Neural progenitor cell (in vitro differentiated cells): ENCODE measurements around the gene PHLPP1. TPM values are rescaled to one million over a fixed set of nuclear protein-coding genes. Genes with fewer than 3 reads are reported as not detected.

Experiments
- DNase-seq: peaks from one replicate; pipeline ENCODE4 v3.0.0-alpha.2; 2016; ENCODE audit warnings: low spot score
- H2AFZ ChIP-seq: fragments of 200-600 bp; sonication (generic); replicated peaks from 2 replicates; pipeline ENCODE4 v1.6.1; 2016; ENCODE audit warnings: antibody characterized with exemption
- H3F3A ChIP-seq: fragments of 200-600 bp; sonication (generic); 2 replicates; pipeline ENCODE4 v1.6.1; 2016; ENCODE audit warnings: antibody characterized with exemption, low read depth
- H3K27ac ChIP-seq: fragments of 200-600 bp; sonication (generic); 2 replicates; pipeline ENCODE4 v1.5.1; 2016; ENCODE audit warnings: mild to moderate bottlenecking
- H3K27me3 ChIP-seq: fragments of 200-600 bp; sonication (generic); 2 replicates; pipeline ENCODE4 v1.6.1; 2016; ENCODE audit warnings: mild to moderate bottlenecking, moderate library complexity
- H3K36me3 ChIP-seq: fragments of 200-600 bp; sonication (generic); 2 replicates; pipeline ENCODE4 v1.5.1; 2016
- H3K4me1 ChIP-seq: fragments of 200-600 bp; sonication (generic); 2 replicates; pipeline ENCODE4 v1.6.1; 2016; ENCODE audit warnings: mixed run types
- H3K4me2 ChIP-seq: fragments of 200-600 bp; sonication (generic); 2 replicates; pipeline ENCODE4 v1.6.1; 2016
- H3K4me3 ChIP-seq: fragments of 200-600 bp; sonication (generic); 2 replicates; pipeline ENCODE4 v1.5.1; 2016
- H3K79me2 ChIP-seq: fragments of 200-600 bp; sonication (generic); 2 replicates; pipeline ENCODE4 v1.6.1; 2016; ENCODE audit warnings: low read depth
- H3K9ac ChIP-seq: fragments of 200-600 bp; sonication (generic); 2 replicates; pipeline ENCODE4 v1.6.1; 2016
- H3K9me3 ChIP-seq: fragments of 200-600 bp; sonication (generic); 2 replicates; pipeline ENCODE4 v1.5.1; 2016; ENCODE audit warnings: low read depth
- H4K20me1 ChIP-seq: fragments of 200-600 bp; sonication (generic); 2 replicates; pipeline ENCODE4 v1.6.1; 2016; ENCODE audit warnings: low read depth
- H3K27ac Mint-ChIP-seq: 3 replicates; pipeline ENCODE4 v1.8.0; 2021; ENCODE audit warnings: mixed read lengths
- H3K27me3 Mint-ChIP-seq: 2 replicates; pipeline ENCODE4 v1.8.0; 2022; ENCODE audit warnings: low read depth, mild to moderate bottlenecking, inconsistent platforms, moderate library complexity, mixed read lengths; ENCODE audit not compliant: insufficient read depth
- H3K36me3 Mint-ChIP-seq: 3 replicates; pipeline ENCODE4 v1.8.0; 2021; ENCODE audit warnings: mixed read lengths
- H3K4me1 Mint-ChIP-seq: 3 replicates; pipeline ENCODE4 v1.8.0; 2021; ENCODE audit warnings: mixed read lengths
- H3K4me3 Mint-ChIP-seq: 3 replicates; pipeline ENCODE4 v1.8.0; 2021; ENCODE audit warnings: mild to moderate bottlenecking, moderate library complexity, mixed read lengths
- H3K9me3 Mint-ChIP-seq: 3 replicates; pipeline ENCODE4 v1.8.0; 2020; ENCODE audit warnings: mixed read lengths
- CTCF ChIP-seq: fragments of 200-600 bp; sonication (generic); IDR thresholded peaks from 2 replicates; pipeline ENCODE4 v1.5.1; 2017; ENCODE audit warnings: antibody characterized with exemption, mild to moderate bottlenecking
- EZH2 ChIP-seq: fragments of 200-600 bp; sonication (generic); IDR thresholded peaks from 2 replicates; pipeline ENCODE4 v1.6.1; 2017; ENCODE audit warnings: antibody characterized with exemption, mild to moderate bottlenecking, moderate library complexity
- EZH2phosphoT487 ChIP-seq: fragments of 200-600 bp; sonication (generic); IDR thresholded peaks from 2 replicates; pipeline ENCODE4 v1.6.1; 2017; ENCODE audit warnings: antibody characterized with exemption
- total RNA-seq: library from RNA; depleted of rRNA; stranded (reverse); fragments of >200 nt; gene quantifications from 2 replicates; pipeline ENCODE4 v1.2.3, GENCODE V29; 2015; ENCODE audit warnings: low replicate concordance

The PHLPP1 gene
- total RNA-seq, 1 donor from 2014 or later = 20.8 TPM

- Mint-ChIP-seq H3K4me3 (no peak overlapping the region), H3K4me1 (peaks cover 7% of the 10 kb centered on the region), H3K27me3 (peaks cover 4% of the 10 kb centered on the region), H3K27ac (no peak overlapping the region), H3K36me3 (no peaks in the 10 kb centered on the region), H3K9me3 (peaks cover 2% of the 10 kb centered on the region)
- DNase-seq = no peak
- no peak overlapping the region for H3K4me2 ChIP-seq
- H4K20me1 ChIP-seq = no peaks in the 10 kb centered on the region
- H3K4me3 ChIP-seq = no peak overlapping the region
- no peaks in the 10 kb centered on the region for H3F3A ChIP-seq
- H3K27me3 ChIP-seq = no peaks in the 10 kb centered on the region
- H3K9me3 ChIP-seq = no peaks in the 10 kb centered on the region
- TF ChIP-seq EZH2phosphoT487 (no peak), CTCF (no peak), EZH2 (no peak)
- no peak overlapping the region for H3K27ac ChIP-seq
- no peaks in the 10 kb centered on the region for H3K4me1 ChIP-seq
- H3K79me2 ChIP-seq = no peaks in the 10 kb centered on the region
- no peaks in the 10 kb centered on the region for H3K36me3 ChIP-seq
- H2AFZ ChIP-seq = no peak overlapping the region
- H3K9ac ChIP-seq = no peak overlapping the region
These were observed 4.9 kb upstream of the PHLPP1 start for GRCh38 chr18:62710417-62710816.

- no peak for DNase-seq
- Histone ChIP-seq H3K27ac (no peak overlapping the region), H3K9ac (no peak overlapping the region), H3K79me2 (peaks cover 8% of the 10 kb centered on the region), H3F3A (no peaks in the 10 kb centered on the region), H4K20me1 (peaks cover under 1% of the 10 kb centered on the region), H2AFZ (no peak overlapping the region), H3K4me3 (no peak overlapping the region), H3K4me1 (no peaks in the 10 kb centered on the region), H3K27me3 (no peaks in the 10 kb centered on the region), H3K36me3 (no peaks in the 10 kb centered on the region), H3K4me2 (no peak overlapping the region), H3K9me3 (no peaks in the 10 kb centered on the region)
- Mint-ChIP-seq H3K4me1 (peaks cover 7% of the 10 kb centered on the region), H3K27ac (no peak overlapping the region), H3K4me3 (no peak overlapping the region), H3K9me3 (peaks cover 2% of the 10 kb centered on the region), H3K36me3 (no peaks in the 10 kb centered on the region), H3K27me3 (peaks cover 4% of the 10 kb centered on the region)
- TF ChIP-seq EZH2phosphoT487 (no peak), CTCF (no peak)
These were observed 3.6 kb upstream of the PHLPP1 start for GRCh38 chr18:62711781-62712180.

- H3K4me2 ChIP-seq = no peak overlapping the region
These were observed 1.6 kb upstream of the PHLPP1 start for GRCh38 chr18:62713651-62714247.

More at GRCh38 chr18:62713651-62714247, 1.6 kb upstream of the PHLPP1 start:
- Histone ChIP-seq H2AFZ (peak overlapping the region; percentile 64), H4K20me1 (peaks cover 20% of the 10 kb centered on the region), H3K27ac (no peak overlapping the region), H3K9me3 (no peaks in the 10 kb centered on the region), H3F3A (peaks cover 5% of the 10 kb centered on the region), H3K27me3 (no peaks in the 10 kb centered on the region), H3K79me2 (peaks cover 27% of the 10 kb centered on the region), H3K9ac (no peak overlapping the region), H3K4me1 (peaks cover 5% of the 10 kb centered on the region), H3K4me3 (no peak overlapping the region), H3K36me3 (no peaks in the 10 kb centered on the region)
- H3K27ac Mint-ChIP-seq = no peak overlapping the region
- peaks cover 2% of the 10 kb centered on the region for H3K9me3 Mint-ChIP-seq
- TF ChIP-seq EZH2 (no peak), EZH2phosphoT487 (no peak), CTCF (no peak)
- H3K27me3 Mint-ChIP-seq = peaks cover 3% of the 10 kb centered on the region
- peak overlapping the region; percentile 46 for H3K4me3 Mint-ChIP-seq
- H3K36me3 Mint-ChIP-seq = no peaks in the 10 kb centered on the region
- DNase-seq = no peak
- H3K4me1 Mint-ChIP-seq = peaks cover 7% of the 10 kb centered on the region
